Measurements from ENCODE around the gene OTOA.
"Not testable (repeated sequence)": the region's sequence is repeated elsewhere in the genome, so short reads cannot be mapped to it uniquely, and the experiment has no call there.

DNA sequence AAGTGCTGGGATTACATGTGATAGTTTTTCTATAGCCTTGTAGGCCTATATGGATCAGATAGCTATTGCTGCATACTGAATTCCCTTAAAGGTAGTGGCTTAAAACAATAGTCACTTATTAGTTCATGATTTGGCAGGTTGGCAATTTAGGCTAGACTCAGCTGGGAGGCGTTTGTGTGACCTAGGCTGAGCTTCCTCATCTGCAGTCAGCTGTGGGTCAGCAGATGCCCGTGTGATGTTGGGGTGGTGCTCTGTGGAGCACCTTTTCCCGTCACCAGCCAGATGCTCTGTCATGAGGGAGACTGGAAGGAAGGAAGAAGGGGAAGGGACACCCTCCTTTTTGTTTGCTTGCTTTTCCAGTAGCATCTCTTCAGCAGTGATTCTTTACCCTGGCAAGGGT, 129.5 kb downstream of the OTOA start:
- TF ChIP-seq, protein P1, sequence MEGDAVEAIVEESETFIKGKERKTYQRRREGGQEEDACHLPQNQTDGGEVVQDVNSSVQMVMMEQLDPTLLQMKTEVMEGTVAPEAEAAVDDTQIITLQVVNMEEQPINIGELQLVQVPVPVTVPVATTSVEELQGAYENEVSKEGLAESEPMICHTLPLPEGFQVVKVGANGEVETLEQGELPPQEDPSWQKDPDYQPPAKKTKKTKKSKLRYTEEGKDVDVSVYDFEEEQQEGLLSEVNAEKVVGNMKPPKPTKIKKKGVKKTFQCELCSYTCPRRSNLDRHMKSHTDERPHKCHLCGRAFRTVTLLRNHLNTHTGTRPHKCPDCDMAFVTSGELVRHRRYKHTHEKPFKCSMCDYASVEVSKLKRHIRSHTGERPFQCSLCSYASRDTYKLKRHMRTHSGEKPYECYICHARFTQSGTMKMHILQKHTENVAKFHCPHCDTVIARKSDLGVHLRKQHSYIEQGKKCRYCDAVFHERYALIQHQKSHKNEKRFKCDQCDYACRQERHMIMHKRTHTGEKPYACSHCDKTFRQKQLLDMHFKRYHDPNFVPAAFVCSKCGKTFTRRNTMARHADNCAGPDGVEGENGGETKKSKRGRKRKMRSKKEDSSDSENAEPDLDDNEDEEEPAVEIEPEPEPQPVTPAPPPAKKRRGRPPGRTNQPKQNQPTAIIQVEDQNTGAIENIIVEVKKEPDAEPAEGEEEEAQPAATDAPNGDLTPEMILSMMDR (conservative IDR thresholded peaks at IDR 0.05) = not testable (repeated sequence)
- TF ChIP-seq EZH2 (IDR thresholded peaks at IDR 0.05; ENCODE audit: low read depth) = not testable (repeated sequence)

All from PC-9 (cell line).